SK-N-MC (cell line): ENCODE results near the gene TMEM50B.

Experiments
- EZH2 ChIP-seq: fragments of 200-600 bp; sonication (generic); IDR thresholded peaks from one replicate; pipeline ENCODE4 v1.6.1; 2017; ENCODE audit warnings: antibody characterized with exemption
- FOXP2 ChIP-seq: optimal IDR thresholded peaks from 2 replicates; pipeline ENCODE3; 2011; ENCODE audit warnings: mild to moderate bottlenecking, moderate library complexity; ENCODE audit not compliant: insufficient read depth; ENCODE audit errors: extremely low read length, control extremely low read depth
- POLR2AphosphoS5 ChIP-seq: IDR thresholded peaks from 2 replicates; pipeline ENCODE4 v1.6.1; 2012; ENCODE audit warnings: mild to moderate bottlenecking, low read depth, low read length, borderline replicate concordance

GRCh38 chr21:33478935-33479678 lies 667 bp downstream of the TMEM50B start:
- TF ChIP-seq EZH2, result no peak
- TF ChIP-seq POLR2AphosphoS5, result no peak
- no peak for TF ChIP-seq FOXP2
